Measurements from ENCODE around the gene TLR4.

DNA sequence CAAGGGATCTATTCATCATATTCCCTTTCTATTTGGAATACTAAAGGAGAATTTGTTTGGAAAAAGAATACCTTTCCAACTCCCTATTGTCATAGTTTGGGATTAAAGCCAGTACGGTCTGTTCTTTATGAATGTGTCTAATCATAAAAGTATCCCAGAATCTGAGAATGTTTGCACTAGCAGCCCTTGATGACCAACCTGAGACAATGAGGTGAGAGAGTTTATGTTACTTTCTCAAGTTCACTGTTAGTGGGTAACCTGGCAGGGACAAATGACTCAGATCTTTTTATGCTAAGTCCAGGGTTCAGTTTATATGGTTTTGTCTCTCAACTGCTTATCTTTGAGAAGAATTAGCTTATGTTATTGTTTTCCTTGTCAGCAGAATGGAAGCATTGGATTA, 25.3 kb upstream of the TLR4 start:
- TF ChIP-seq BCL3 (IDR thresholded peaks at IDR 0.05) (no peak), POLR2A (IDR thresholded peaks at IDR 0.05; ENCODE audit: low read length) (no peak), PBX3 (IDR thresholded peaks at IDR 0.05) (no peak), EP300 (IDR thresholded peaks at IDR 0.05) (no peak), TFCP2L1 (CRISPR knock-in tag; IDR thresholded peaks at IDR 0.05) (no peak), SMC3 (IDR thresholded peaks at IDR 0.05) (no peak), HMGXB4 (CRISPR knock-in tag; IDR thresholded peaks at IDR 0.05; ENCODE audit: borderline replicate concordance) (no peak)
- TF ChIP-seq, protein P1, sequence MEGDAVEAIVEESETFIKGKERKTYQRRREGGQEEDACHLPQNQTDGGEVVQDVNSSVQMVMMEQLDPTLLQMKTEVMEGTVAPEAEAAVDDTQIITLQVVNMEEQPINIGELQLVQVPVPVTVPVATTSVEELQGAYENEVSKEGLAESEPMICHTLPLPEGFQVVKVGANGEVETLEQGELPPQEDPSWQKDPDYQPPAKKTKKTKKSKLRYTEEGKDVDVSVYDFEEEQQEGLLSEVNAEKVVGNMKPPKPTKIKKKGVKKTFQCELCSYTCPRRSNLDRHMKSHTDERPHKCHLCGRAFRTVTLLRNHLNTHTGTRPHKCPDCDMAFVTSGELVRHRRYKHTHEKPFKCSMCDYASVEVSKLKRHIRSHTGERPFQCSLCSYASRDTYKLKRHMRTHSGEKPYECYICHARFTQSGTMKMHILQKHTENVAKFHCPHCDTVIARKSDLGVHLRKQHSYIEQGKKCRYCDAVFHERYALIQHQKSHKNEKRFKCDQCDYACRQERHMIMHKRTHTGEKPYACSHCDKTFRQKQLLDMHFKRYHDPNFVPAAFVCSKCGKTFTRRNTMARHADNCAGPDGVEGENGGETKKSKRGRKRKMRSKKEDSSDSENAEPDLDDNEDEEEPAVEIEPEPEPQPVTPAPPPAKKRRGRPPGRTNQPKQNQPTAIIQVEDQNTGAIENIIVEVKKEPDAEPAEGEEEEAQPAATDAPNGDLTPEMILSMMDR (IDR thresholded peaks at IDR 0.05) = no peak

All from A549 (cell line).